Measurements from ENCODE around the gene MELTF. TPM values are rescaled to one million over a fixed set of nuclear protein-coding genes. Genes with fewer than 3 reads are reported as not detected.

The MELTF gene
- total RNA-seq, 1 experiment from 2014 or later, result 9.2 TPM

- Mint-ChIP-seq H3K4me1 (peaks cover 14 to 20% of the 10 kb centered on the region in 2 experiments), H3K27ac (no peak overlapping the region), H3K27me3 (ENCODE audit: low read depth) (peaks cover 35% of the 10 kb centered on the region), H3K9me3 (no peaks in the 10 kb centered on the region), H3K36me3 (ENCODE audit: insufficient read depth in 1 of 3, low read depth in 3 of 3) (peaks cover 0 to 7% (median 0%) of the 10 kb centered on the region in 3 experiments; a peak in 1 of 7 replicates), H3K4me3 (peak overlapping the region in 1 of 2 experiments; percentile 12; a peak in 2 of 5 replicates)
- Histone ChIP-seq H3K4ac (ENCODE audit: low read depth, low read length) (no peak overlapping the region), H2BK15ac (ENCODE audit: low read depth, low read length) (no peak overlapping the region), H3K4me2 (ENCODE audit: insufficient read depth, insufficient read length, low read length) (no peak overlapping the region), H4K5ac (ENCODE audit: insufficient read length, low read depth, low read length) (no peak overlapping the region), H3K9me3 (ENCODE audit: control insufficient read depth, low read depth, low read length) (no peaks in the 10 kb centered on the region), H3K23ac (ENCODE audit: insufficient read length, low read depth, low read length) (no peak overlapping the region), H2BK5ac (ENCODE audit: insufficient read length, low read length) (no peak overlapping the region), H2AK5ac (ENCODE audit: insufficient read length, low read length) (no peak overlapping the region), H4K91ac (ENCODE audit: insufficient read length, low read depth, low read length) (no peak overlapping the region), H3T11ph (ENCODE audit: low read length) (no peak overlapping the region), H3K4me1 (ENCODE audit: insufficient read depth, low read length) (no peaks in the 10 kb centered on the region; the same call in 1 of the 2 replicates), H3K56ac (ENCODE audit: insufficient read length, low read depth, low read length) (no peak overlapping the region), H2BK20ac (ENCODE audit: low read depth, low read length, poor library complexity, severe bottlenecking) (no peak overlapping the region), H3K79me2 (ENCODE audit: insufficient read depth, low read length) (no peaks in the 10 kb centered on the region), H2BK120ac (ENCODE audit: low read depth, low read length, poor library complexity, severe bottlenecking) (no peak overlapping the region), H3K79me1 (ENCODE audit: insufficient read depth, low read depth, low read length, poor library complexity, severe bottlenecking) (no peaks in the 10 kb centered on the region), H3K14ac (ENCODE audit: insufficient read depth, low read length) (no peak overlapping the region), H3K9ac (ENCODE audit: extremely low read depth, insufficient read length, low read length) (no peak overlapping the region), H4K8ac (replicated peaks; ENCODE audit: insufficient read length, low read depth, low read length) (no peak overlapping the region), H3K23me2 (ENCODE audit: insufficient read length, low read depth, low read length, poor library complexity, severe bottlenecking) (no peaks in the 10 kb centered on the region), H4K20me1 (ENCODE audit: control insufficient read depth, insufficient read depth, insufficient read length) (no peaks in the 10 kb centered on the region), H3K27me3 (ENCODE audit: insufficient read depth, low read length) (no peaks in the 10 kb centered on the region; the same call in 1 of the 2 replicates), H3K27ac (ENCODE audit: insufficient read length, low read depth, low read length) (no peak overlapping the region), H3K18ac (ENCODE audit: insufficient read length, low read depth, low read length) (no peak overlapping the region), H2AFZ (ENCODE audit: low read length) (no peak overlapping the region), H2BK12ac (ENCODE audit: insufficient read length, low read depth, low read length) (no peak overlapping the region)
- DNase-seq, result peak; percentile 31
- no CpG with 5 or more reads among the region's 29 CpGs for WGBS (ENCODE audit: extremely low coverage, insufficient read length, low lambda C conversion rate)
- TF ChIP-seq CTCF (conservative IDR thresholded peaks at IDR 0.05), result no peak
These were observed 2.3 kb downstream of the MELTF start for GRCh38 chr3:197027151-197027895.

All from H9 (cell line).